DND-41 (cell line): ENCODE data around the gene CYP4B1.
"Not testable (repeated sequence)": the region's sequence is repeated elsewhere in the genome, so short reads cannot be mapped to it uniquely, and the experiment has no call there.

Experiments used
- EZH2 ChIP-seq: IDR thresholded peaks from 3 replicates; pipeline ENCODE4 v1.6.1; 2012; ENCODE audit warnings: borderline replicate concordance, low read depth, mild to moderate bottlenecking, moderate library complexity, low read length, inconsistent platforms; ENCODE audit not compliant: severe bottlenecking
- TF ChIP-seq, protein P1 (sequence below): IDR thresholded peaks from 2 replicates; pipeline ENCODE4 v1.5.1; 2012; ENCODE audit warnings: borderline replicate concordance, low read length, moderate library complexity, mild to moderate bottlenecking; ENCODE audit not compliant: poor library complexity, severe bottlenecking; ENCODE audit errors: extremely low read depth

- TF ChIP-seq, protein P1, sequence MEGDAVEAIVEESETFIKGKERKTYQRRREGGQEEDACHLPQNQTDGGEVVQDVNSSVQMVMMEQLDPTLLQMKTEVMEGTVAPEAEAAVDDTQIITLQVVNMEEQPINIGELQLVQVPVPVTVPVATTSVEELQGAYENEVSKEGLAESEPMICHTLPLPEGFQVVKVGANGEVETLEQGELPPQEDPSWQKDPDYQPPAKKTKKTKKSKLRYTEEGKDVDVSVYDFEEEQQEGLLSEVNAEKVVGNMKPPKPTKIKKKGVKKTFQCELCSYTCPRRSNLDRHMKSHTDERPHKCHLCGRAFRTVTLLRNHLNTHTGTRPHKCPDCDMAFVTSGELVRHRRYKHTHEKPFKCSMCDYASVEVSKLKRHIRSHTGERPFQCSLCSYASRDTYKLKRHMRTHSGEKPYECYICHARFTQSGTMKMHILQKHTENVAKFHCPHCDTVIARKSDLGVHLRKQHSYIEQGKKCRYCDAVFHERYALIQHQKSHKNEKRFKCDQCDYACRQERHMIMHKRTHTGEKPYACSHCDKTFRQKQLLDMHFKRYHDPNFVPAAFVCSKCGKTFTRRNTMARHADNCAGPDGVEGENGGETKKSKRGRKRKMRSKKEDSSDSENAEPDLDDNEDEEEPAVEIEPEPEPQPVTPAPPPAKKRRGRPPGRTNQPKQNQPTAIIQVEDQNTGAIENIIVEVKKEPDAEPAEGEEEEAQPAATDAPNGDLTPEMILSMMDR = not testable (repeated sequence)
- not testable (repeated sequence) for TF ChIP-seq EZH2
Observed at GRCh38 chr1:46788634-46789033, 10.2 kb upstream of the CYP4B1 start.
